ENCODE results near the gene ERGIC1. TPM values are rescaled to one million over a fixed set of nuclear protein-coding genes. Genes with fewer than 3 reads are reported as not detected.

ERGIC1 gene
- total and polyA plus RNA-seq, 8 donors = 54.8 to 101 (median 75.6) TPM

- TF ChIP-seq CTCF (IDR thresholded peaks at IDR 0.05) = no peak
- no peak overlapping the region for H3K4me3 ChIP-seq
- no peaks in the 10 kb centered on the region for H3K27me3 ChIP-seq
- FAIRE-seq (no peak), ATAC-seq (no peak), DNase-seq (no peak)
- no peaks in the 10 kb centered on the region for H3K9me3 ChIP-seq
- H3K4me1 ChIP-seq = no peaks in the 10 kb centered on the region
- intact Hi-C loops (cut with DNase I) = no loop called here
- H3K27ac ChIP-seq = no peak overlapping the region
- H3K36me3 ChIP-seq = no peaks in the 10 kb centered on the region
- 57 to 66% methylated on average over 2 of the region's 2 CpGs for WGBS, 2 donors
Measured at GRCh38 chr5:172827841-172828240, 6.2 kb upstream of the ERGIC1 start.

GRCh38 chr5:172828911-172829431 is 5.1 kb upstream of the ERGIC1 start:
- intact Hi-C loops (cut with DNase I) = no loop called here
- Histone ChIP-seq H3K27ac (no peak overlapping the region), H3K36me3 (no peaks in the 10 kb centered on the region), H3K9me3 (no peaks in the 10 kb centered on the region), H3K27me3 (no peaks in the 10 kb centered on the region), H3K4me3 (no peak overlapping the region), H3K4me1 (peaks cover 0 to 6% (median 0%) of the 10 kb centered on the region in 3 donors)
- ATAC-seq (no peak), FAIRE-seq (no peak), DNase-seq (no peak)
- TF ChIP-seq CTCF (IDR thresholded peaks at IDR 0.05) = no peak
- WGBS, 2 donors = 62% methylated on average over 6 of the region's 6 CpGs

- 82 to 98% methylated on average over 1 of the region's 1 CpG for WGBS, 2 donors
- no peaks in the 10 kb centered on the region for H3K36me3 ChIP-seq
- peaks cover 0 to 6% (median 2%) of the 10 kb centered on the region in 3 donors for H3K4me1 ChIP-seq
- ATAC-seq (no peak), DNase-seq (no peak), FAIRE-seq (no peak)
- no peak overlapping the region for H3K27ac ChIP-seq
- intact Hi-C loops (cut with DNase I) = no loop called here
- H3K9me3 ChIP-seq = no peaks in the 10 kb centered on the region
- H3K27me3 ChIP-seq = no peaks in the 10 kb centered on the region
- TF ChIP-seq CTCF (IDR thresholded peaks at IDR 0.05) = no peak
- H3K4me3 ChIP-seq = no peak overlapping the region
Measured at GRCh38 chr5:172830275-172830799, 3.7 kb upstream of the ERGIC1 start.

DNA sequence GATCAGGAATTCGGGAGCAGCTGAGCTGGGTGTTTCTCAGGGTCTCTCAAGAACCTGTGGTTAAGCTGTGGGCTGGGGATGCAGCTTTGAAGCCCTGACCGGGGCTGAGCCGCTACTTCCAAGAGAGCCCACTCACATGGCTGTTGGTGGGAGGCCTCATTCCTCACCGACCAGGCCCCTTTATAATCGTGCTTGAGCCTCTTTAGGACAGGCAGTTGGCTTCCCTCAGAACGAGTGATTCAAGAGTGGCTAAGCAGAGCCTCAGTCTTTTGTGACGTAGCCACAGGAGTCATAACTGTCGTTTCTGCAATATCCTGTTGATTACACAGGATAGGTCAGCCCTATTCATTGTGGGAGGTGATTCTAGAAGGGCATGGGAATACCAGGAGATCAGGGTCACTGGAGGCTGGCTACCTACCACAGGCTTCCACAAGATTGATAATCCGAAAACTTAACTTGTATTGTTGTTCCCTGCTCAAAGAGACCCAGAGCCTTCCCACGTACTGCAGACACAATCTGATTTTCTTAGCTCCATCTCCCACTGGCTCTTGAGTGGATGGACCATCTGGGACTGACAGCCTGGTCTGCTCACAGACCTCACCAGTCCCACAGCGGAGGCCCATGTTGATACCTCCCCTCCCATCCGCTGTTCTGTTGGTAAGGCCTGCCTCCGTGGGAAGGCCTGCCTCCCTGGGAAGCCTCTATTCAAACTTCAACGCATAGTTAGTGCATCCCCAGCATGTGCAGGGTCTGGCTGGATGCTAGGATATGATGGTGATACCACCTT is 3.0 kb upstream of the ERGIC1 start:
- DNase-seq = no peak
- WGBS, 2 donors = 61 to 64% methylated on average over 14 of the region's 14 CpGs
- intact Hi-C loops (cut with DNase I) = no loop called here

More for the DNA sequence above, 3.0 kb upstream of the ERGIC1 start:
- ATAC-seq (no peak), FAIRE-seq (no peak)
- no peaks in the 10 kb centered on the region for H3K27me3 ChIP-seq
- no peak overlapping the region for H3K27ac ChIP-seq
- no peak overlapping the region for H3K4me3 ChIP-seq
- no peaks in the 10 kb centered on the region for H3K9me3 ChIP-seq
- H3K36me3 ChIP-seq = no peaks in the 10 kb centered on the region
- peaks cover 4 to 10% (median 5%) of the 10 kb centered on the region in 3 donors for H3K4me1 ChIP-seq
- TF ChIP-seq CTCF (IDR thresholded peaks at IDR 0.05) = no peak
